Islet of Langerhans (tissue), 1 donor: ENCODE data around the gene PRDM16.

Experiments used
- FAIRE-seq: peaks from one replicate; lab custom pipeline; 2011; peaks lifted over from hg19 to GRCh38; lab: Jason Lieb, UNC

Gene PRDM16

GRCh38 chr1:3418600-3418999, 349.6 kb downstream of the PRDM16 start:
- no peak for FAIRE-seq

GRCh38 chr1:3419415-3420204, 350.6 kb downstream of the PRDM16 start:
- no peak for FAIRE-seq

- FAIRE-seq, result no peak
These were observed 351.4 kb downstream of the PRDM16 start for GRCh38 chr1:3420218-3420951.

GRCh38 chr1:3422638-3423037, 353.6 kb downstream of the PRDM16 start:
- no peak for FAIRE-seq

- FAIRE-seq, result no peak
These were observed 354.3 kb downstream of the PRDM16 start for GRCh38 chr1:3423245-3423829.

- no peak for FAIRE-seq
These were observed 355.1 kb downstream of the PRDM16 start for GRCh38 chr1:3423896-3424611.

- no peak for FAIRE-seq
These were observed 356.6 kb downstream of the PRDM16 start for GRCh38 chr1:3425486-3426215.

GRCh38 chr1:3426956-3427535, 358.0 kb downstream of the PRDM16 start:
- FAIRE-seq, result no peak

GRCh38 chr1:3427711-3428704, 359.0 kb downstream of the PRDM16 start:
- FAIRE-seq, result no peak

- FAIRE-seq, result no peak
These were observed 359.9 kb downstream of the PRDM16 start for GRCh38 chr1:3428899-3429298.

- no peak for FAIRE-seq
These were observed 360.3 kb downstream of the PRDM16 start for GRCh38 chr1:3429320-3429719.

- FAIRE-seq, result no peak
These were observed 360.8 kb downstream of the PRDM16 start for GRCh38 chr1:3429766-3430165.

- FAIRE-seq, result no peak
These were observed 361.4 kb downstream of the PRDM16 start for GRCh38 chr1:3430406-3430805.

GRCh38 chr1:3430820-3431219, 361.8 kb downstream of the PRDM16 start:
- FAIRE-seq, result no peak

GRCh38 chr1:3431266-3431665, 362.3 kb downstream of the PRDM16 start:
- no peak for FAIRE-seq

GRCh38 chr1:3431686-3432085, 362.7 kb downstream of the PRDM16 start:
- FAIRE-seq, result no peak

- no peak for FAIRE-seq
These were observed 363.3 kb downstream of the PRDM16 start for GRCh38 chr1:3432306-3432705.

- FAIRE-seq, result no peak
These were observed 364.1 kb downstream of the PRDM16 start for GRCh38 chr1:3433076-3433475.

- no peak for FAIRE-seq
These were observed 364.8 kb downstream of the PRDM16 start for GRCh38 chr1:3433596-3434320.
